HEK293 (cell line): ENCODE measurements around the gene RAB9A.
A peak's percentile ranks its signal among the peaks of the same experiment; 100 is the strongest.

ENCODE experiments used
- FEZF1 ChIP-seq: fragments of 450-650 bp; formaldehyde crosslinking; IDR thresholded peaks from 2 replicates; pipeline ENCODE4 v1.5.1; 2016; ENCODE audit warnings: missing biosample characterization, missing genetic modification characterization
- GFI1B ChIP-seq: fragments of 450-650 bp; formaldehyde crosslinking; IDR thresholded peaks from 2 replicates; pipeline ENCODE4 v1.5.1; 2016; ENCODE audit warnings: missing biosample characterization, missing genetic modification characterization
- HOXD13 ChIP-seq: sonication (generic); formaldehyde crosslinking; IDR thresholded peaks from 2 replicates; pipeline ENCODE4 v1.8.0; 2022; ENCODE audit warnings: missing genetic modification reagents, borderline replicate concordance
- MZF1 ChIP-seq: fragments of 450-650 bp; formaldehyde crosslinking; IDR thresholded peaks from 2 replicates; pipeline ENCODE4 v1.5.1; 2017; ENCODE audit warnings: missing biosample characterization, missing genetic modification characterization, borderline replicate concordance
- OSR2 ChIP-seq: fragments of 450-650 bp; formaldehyde crosslinking; IDR thresholded peaks from 2 replicates; pipeline ENCODE4 v1.5.1; 2016; ENCODE audit warnings: missing biosample characterization, missing genetic modification characterization
- PRDM2 ChIP-seq: fragments of 450-650 bp; formaldehyde crosslinking; IDR thresholded peaks from 2 replicates; pipeline ENCODE4 v1.5.1; 2016; ENCODE audit warnings: missing biosample characterization, missing genetic modification characterization, borderline replicate concordance
- TRIM28 ChIP-seq: IDR thresholded peaks from 2 replicates; pipeline ENCODE4 v1.6.1; 2011; ENCODE audit warnings: low read length, control low read depth, borderline replicate concordance
- ZNF23 ChIP-seq: fragments of 450-650 bp; formaldehyde crosslinking; IDR thresholded peaks from 2 replicates; pipeline ENCODE4 v1.5.1; 2016; ENCODE audit warnings: missing biosample characterization, missing genetic modification characterization, borderline replicate concordance
- ZNF426 ChIP-seq: fragments of 450-650 bp; formaldehyde crosslinking; IDR thresholded peaks from 2 replicates; pipeline ENCODE4 v1.5.1; 2017; ENCODE audit warnings: missing biosample characterization, missing genetic modification characterization, mild to moderate bottlenecking, inconsistent platforms, moderate library complexity
- ZNF473 ChIP-seq: fragments of 450-650 bp; formaldehyde crosslinking; IDR thresholded peaks from 2 replicates; pipeline ENCODE4 v1.5.1; 2017; ENCODE audit warnings: missing biosample characterization, missing genetic modification characterization
- ZNF544 ChIP-seq: fragments of 450-650 bp; formaldehyde crosslinking; IDR thresholded peaks from 2 replicates; pipeline ENCODE4 v1.5.0; 2017; ENCODE audit warnings: missing biosample characterization, missing genetic modification characterization
- ZNF555 ChIP-seq: fragments of 450-650 bp; formaldehyde crosslinking; conservative IDR thresholded peaks from 2 replicates; pipeline ENCODE4 v1.5.1; 2017; ENCODE audit warnings: missing biosample characterization, mild to moderate bottlenecking, missing genetic modification characterization, inconsistent platforms
- ZNF558 ChIP-seq: fragments of 450-650 bp; formaldehyde crosslinking; IDR thresholded peaks from 2 replicates; pipeline ENCODE4 v1.5.1; 2016; ENCODE audit warnings: missing biosample characterization, missing genetic modification characterization
- ZNF791 ChIP-seq: fragments of 450-650 bp; formaldehyde crosslinking; IDR thresholded peaks from 2 replicates; pipeline ENCODE4 v1.5.1; 2016; ENCODE audit warnings: missing biosample characterization, missing genetic modification characterization
- TF ChIP-seq, protein P1 (sequence below): IDR thresholded peaks from 2 replicates; pipeline ENCODE4 v1.6.1; 2011; ENCODE audit warnings: mild to moderate bottlenecking, low read depth, low read length, borderline replicate concordance
- TF ChIP-seq, protein P2 (sequence below): fragments of 450-650 bp; formaldehyde crosslinking; IDR thresholded peaks from 2 replicates; pipeline ENCODE4 v1.5.1; 2017; ENCODE audit warnings: missing biosample characterization, missing genetic modification characterization
- TF ChIP-seq, protein P3 (sequence below): fragments of 450-650 bp; formaldehyde crosslinking; IDR thresholded peaks from 2 replicates; pipeline ENCODE4 v1.5.1; 2016; ENCODE audit warnings: missing biosample characterization, missing genetic modification characterization
- TF ChIP-seq, protein P4 (sequence below): fragments of 450-650 bp; formaldehyde crosslinking; IDR thresholded peaks from 2 replicates; pipeline ENCODE4 v1.5.1; 2016; ENCODE audit warnings: missing biosample characterization, missing genetic modification characterization
- TF ChIP-seq, protein P5 (sequence below): fragments of 450-650 bp; formaldehyde crosslinking; IDR thresholded peaks from 2 replicates; pipeline ENCODE4 v1.5.1; 2016; ENCODE audit warnings: missing biosample characterization, missing genetic modification characterization, borderline replicate concordance

Gene RAB9A

GRCh38 chrX:13694359-13694758 is 5.4 kb downstream of the RAB9A start (continued):
- TF ChIP-seq ZNF791 (tag by site-specific recombination) (no peak), MZF1 (no peak), ZNF558 (tag by site-specific recombination) (no peak), ZNF544 (tag by site-specific recombination) (no peak), PRDM2 (tag by site-specific recombination) (no peak), ZNF23 (no peak), ZNF426 (tag by site-specific recombination) (no peak), FEZF1 (tag by site-specific recombination) (no peak), ZNF555 (tag by site-specific recombination) (no peak), TRIM28 (no peak), GFI1B (tag by site-specific recombination) (no peak), HOXD13 (CRISPR knock-in tag) (no peak), OSR2 (tag by site-specific recombination) (0 out of 2 replicates have a peak, but pooled peaks have one; percentile 48), ZNF473 (tag by site-specific recombination) (no peak)
- TF ChIP-seq, protein P1, sequence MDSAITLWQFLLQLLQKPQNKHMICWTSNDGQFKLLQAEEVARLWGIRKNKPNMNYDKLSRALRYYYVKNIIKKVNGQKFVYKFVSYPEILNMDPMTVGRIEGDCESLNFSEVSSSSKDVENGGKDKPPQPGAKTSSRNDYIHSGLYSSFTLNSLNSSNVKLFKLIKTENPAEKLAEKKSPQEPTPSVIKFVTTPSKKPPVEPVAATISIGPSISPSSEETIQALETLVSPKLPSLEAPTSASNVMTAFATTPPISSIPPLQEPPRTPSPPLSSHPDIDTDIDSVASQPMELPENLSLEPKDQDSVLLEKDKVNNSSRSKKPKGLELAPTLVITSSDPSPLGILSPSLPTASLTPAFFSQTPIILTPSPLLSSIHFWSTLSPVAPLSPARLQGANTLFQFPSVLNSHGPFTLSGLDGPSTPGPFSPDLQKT: no peak
- TF ChIP-seq, protein P2, sequence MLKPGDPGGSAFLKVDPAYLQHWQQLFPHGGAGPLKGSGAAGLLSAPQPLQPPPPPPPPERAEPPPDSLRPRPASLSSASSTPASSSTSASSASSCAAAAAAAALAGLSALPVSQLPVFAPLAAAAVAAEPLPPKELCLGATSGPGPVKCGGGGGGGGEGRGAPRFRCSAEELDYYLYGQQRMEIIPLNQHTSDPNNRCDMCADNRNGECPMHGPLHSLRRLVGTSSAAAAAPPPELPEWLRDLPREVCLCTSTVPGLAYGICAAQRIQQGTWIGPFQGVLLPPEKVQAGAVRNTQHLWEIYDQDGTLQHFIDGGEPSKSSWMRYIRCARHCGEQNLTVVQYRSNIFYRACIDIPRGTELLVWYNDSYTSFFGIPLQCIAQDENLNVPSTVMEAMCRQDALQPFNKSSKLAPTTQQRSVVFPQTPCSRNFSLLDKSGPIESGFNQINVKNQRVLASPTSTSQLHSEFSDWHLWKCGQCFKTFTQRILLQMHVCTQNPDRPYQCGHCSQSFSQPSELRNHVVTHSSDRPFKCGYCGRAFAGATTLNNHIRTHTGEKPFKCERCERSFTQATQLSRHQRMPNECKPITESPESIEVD (tag by site-specific recombination): peak; percentile 84
- TF ChIP-seq, protein P3, sequence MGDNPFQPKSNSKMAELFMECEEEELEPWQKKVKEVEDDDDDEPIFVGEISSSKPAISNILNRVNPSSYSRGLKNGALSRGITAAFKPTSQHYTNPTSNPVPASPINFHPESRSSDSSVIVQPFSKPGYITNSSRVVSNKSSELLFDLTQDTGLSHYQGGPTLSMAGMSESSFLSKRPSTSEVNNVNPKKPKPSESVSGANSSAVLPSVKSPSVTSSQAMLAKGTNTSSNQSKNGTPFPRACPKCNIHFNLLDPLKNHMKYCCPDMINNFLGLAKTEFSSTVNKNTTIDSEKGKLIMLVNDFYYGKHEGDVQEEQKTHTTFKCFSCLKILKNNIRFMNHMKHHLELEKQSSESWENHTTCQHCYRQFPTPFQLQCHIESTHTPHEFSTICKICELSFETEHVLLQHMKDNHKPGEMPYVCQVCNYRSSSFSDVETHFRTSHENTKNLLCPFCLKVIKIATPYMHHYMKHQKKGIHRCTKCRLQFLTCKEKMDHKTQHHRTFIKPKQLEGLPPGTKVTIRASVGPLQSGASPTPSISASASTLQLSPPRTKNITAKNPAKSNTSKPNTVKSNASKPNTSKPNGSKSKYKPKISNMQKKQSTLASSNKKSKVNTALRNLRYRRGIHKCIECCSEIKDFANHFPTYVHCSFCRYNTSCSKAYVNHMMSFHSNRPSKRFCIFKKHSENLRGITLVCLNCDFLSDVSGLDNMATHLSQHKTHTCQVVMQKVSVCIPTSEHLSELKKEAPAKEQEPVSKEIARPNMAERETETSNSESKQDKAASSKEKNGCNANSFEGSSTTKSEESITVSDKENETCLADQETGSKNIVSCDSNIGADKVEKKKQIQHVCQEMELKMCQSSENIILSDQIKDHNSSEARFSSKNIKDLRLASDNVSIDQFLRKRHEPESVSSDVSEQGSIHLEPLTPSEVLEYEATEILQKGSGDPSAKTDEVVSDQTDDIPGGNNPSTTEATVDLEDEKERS (tag by site-specific recombination): no peak
- TF ChIP-seq, protein P4, sequence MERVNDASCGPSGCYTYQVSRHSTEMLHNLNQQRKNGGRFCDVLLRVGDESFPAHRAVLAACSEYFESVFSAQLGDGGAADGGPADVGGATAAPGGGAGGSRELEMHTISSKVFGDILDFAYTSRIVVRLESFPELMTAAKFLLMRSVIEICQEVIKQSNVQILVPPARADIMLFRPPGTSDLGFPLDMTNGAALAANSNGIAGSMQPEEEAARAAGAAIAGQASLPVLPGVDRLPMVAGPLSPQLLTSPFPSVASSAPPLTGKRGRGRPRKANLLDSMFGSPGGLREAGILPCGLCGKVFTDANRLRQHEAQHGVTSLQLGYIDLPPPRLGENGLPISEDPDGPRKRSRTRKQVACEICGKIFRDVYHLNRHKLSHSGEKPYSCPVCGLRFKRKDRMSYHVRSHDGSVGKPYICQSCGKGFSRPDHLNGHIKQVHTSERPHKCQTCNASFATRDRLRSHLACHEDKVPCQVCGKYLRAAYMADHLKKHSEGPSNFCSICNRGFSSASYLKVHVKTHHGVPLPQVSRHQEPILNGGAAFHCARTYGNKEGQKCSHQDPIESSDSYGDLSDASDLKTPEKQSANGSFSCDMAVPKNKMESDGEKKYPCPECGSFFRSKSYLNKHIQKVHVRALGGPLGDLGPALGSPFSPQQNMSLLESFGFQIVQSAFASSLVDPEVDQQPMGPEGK (tag by site-specific recombination): 0 out of 2 replicates have a peak, but pooled peaks have one; percentile 21
- TF ChIP-seq, protein P5, sequence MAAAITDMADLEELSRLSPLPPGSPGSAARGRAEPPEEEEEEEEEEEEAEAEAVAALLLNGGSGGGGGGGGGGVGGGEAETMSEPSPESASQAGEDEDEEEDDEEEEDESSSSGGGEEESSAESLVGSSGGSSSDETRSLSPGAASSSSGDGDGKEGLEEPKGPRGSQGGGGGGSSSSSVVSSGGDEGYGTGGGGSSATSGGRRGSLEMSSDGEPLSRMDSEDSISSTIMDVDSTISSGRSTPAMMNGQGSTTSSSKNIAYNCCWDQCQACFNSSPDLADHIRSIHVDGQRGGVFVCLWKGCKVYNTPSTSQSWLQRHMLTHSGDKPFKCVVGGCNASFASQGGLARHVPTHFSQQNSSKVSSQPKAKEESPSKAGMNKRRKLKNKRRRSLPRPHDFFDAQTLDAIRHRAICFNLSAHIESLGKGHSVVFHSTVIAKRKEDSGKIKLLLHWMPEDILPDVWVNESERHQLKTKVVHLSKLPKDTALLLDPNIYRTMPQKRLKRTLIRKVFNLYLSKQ (tag by site-specific recombination): no peak
